Stimulated activated effector memory CD8-positive, alpha-beta T cell treated with anti-CD3 and anti-CD28 coated beads, Interleukin-12 subunit alpha, Interleukin-12 subunit beta, amount 100 ng/mL, for 72 hours (primary cell): ENCODE data around the gene PRX.

Source experiments
- ATAC-seq: fragments of 150-1000 bp; cut with Tn5 transposase; 2 replicates; pipeline ENCODE4 v1.10.0; 2021
- DNase-seq, 2 donors: peaks; one replicate each; pipeline ENCODE4 v3.0.0; 2021 to 2022; ENCODE audit warnings: low spot score in 2 of 2
- H3K27ac Mint-ChIP-seq: one replicate; pipeline ENCODE4 v1.8.0; 2022; ENCODE audit warnings: mild to moderate bottlenecking, mixed read lengths
- H3K36me3 Mint-ChIP-seq: one replicate; pipeline ENCODE4 v1.8.0; 2022; ENCODE audit warnings: mild to moderate bottlenecking, mixed read lengths
- H3K4me1 Mint-ChIP-seq: one replicate; pipeline ENCODE4 v1.8.0; 2022; ENCODE audit warnings: mixed read lengths
- H3K4me3 Mint-ChIP-seq: one replicate; pipeline ENCODE4 v1.8.0; 2022; ENCODE audit warnings: mild to moderate bottlenecking, mixed read lengths
- H3K9me3 Mint-ChIP-seq: one replicate; pipeline ENCODE4 v1.8.0; 2022; ENCODE audit warnings: mixed read lengths

PRX gene

GRCh38 chr19:40423938-40424337, 10.8 kb upstream of the PRX start:
- peak overlapping the region; percentile 96 for H3K4me3 Mint-ChIP-seq
- DNase-seq (no peak), ATAC-seq (no peak)
- H3K9me3 Mint-ChIP-seq, result no peaks in the 10 kb centered on the region
- peaks cover 30% of the 10 kb centered on the region for H3K4me1 Mint-ChIP-seq
- peak overlapping the region; percentile 98 for H3K27ac Mint-ChIP-seq
- H3K36me3 Mint-ChIP-seq, result peaks cover 59% of the 10 kb centered on the region

GRCh38 chr19:40422748-40423566, 9.8 kb upstream of the PRX start:
- peak overlapping the region; percentile 87 for H3K27ac Mint-ChIP-seq
- peaks cover 59% of the 10 kb centered on the region for H3K36me3 Mint-ChIP-seq
- no peaks in the 10 kb centered on the region for H3K9me3 Mint-ChIP-seq
- ATAC-seq (no peak), DNase-seq (no peak)
- H3K4me3 Mint-ChIP-seq, result peak overlapping the region; percentile 96
- H3K4me1 Mint-ChIP-seq, result peaks cover 35% of the 10 kb centered on the region

GRCh38 chr19:40421993-40422747, 9.0 kb upstream of the PRX start:
- Mint-ChIP-seq H3K4me1 (peaks cover 43% of the 10 kb centered on the region), H3K36me3 (peaks cover 59% of the 10 kb centered on the region), H3K9me3 (no peaks in the 10 kb centered on the region), H3K4me3 (peak overlapping the region; percentile 96), H3K27ac (peak overlapping the region; percentile 87)
- no peak for DNase-seq
- ATAC-seq, result no peak

- Mint-ChIP-seq H3K27ac (peak overlapping the region; percentile 87), H3K4me3 (peak overlapping the region; percentile 96), H3K4me1 (peaks cover 45% of the 10 kb centered on the region), H3K36me3 (peaks cover 64% of the 10 kb centered on the region), H3K9me3 (no peaks in the 10 kb centered on the region)
- DNase-seq (peak; percentile 76 to 90), ATAC-seq (peak; percentile 64)
Measured at GRCh38 chr19:40420766-40421765, 7.9 kb upstream of the PRX start.

GRCh38 chr19:40420451-40420765, 7.2 kb upstream of the PRX start:
- DNase-seq, result no peak
- no peak for ATAC-seq
- H3K9me3 Mint-ChIP-seq, result no peaks in the 10 kb centered on the region
- H3K27ac Mint-ChIP-seq, result peak overlapping the region; percentile 87
- peaks cover 57% of the 10 kb centered on the region for H3K36me3 Mint-ChIP-seq
- peaks cover 41% of the 10 kb centered on the region for H3K4me1 Mint-ChIP-seq
- peak overlapping the region; percentile 96 for H3K4me3 Mint-ChIP-seq

GRCh38 chr19:40419780-40420179, 6.6 kb upstream of the PRX start:
- DNase-seq (no peak), ATAC-seq (no peak)
- H3K4me1 Mint-ChIP-seq, result peaks cover 39% of the 10 kb centered on the region
- H3K36me3 Mint-ChIP-seq, result peaks cover 53% of the 10 kb centered on the region
- no peaks in the 10 kb centered on the region for H3K9me3 Mint-ChIP-seq
- H3K4me3 Mint-ChIP-seq, result peak overlapping the region; percentile 96
- peak overlapping the region; percentile 87 for H3K27ac Mint-ChIP-seq

GRCh38 chr19:40419066-40419612, 6.0 kb upstream of the PRX start:
- no peak for ATAC-seq
- no peak for DNase-seq
- Mint-ChIP-seq H3K4me1 (peaks cover 33% of the 10 kb centered on the region), H3K9me3 (no peaks in the 10 kb centered on the region), H3K36me3 (peaks cover 46% of the 10 kb centered on the region), H3K27ac (peak overlapping the region; percentile 87), H3K4me3 (no peak overlapping the region)

GRCh38 chr19:40418040-40418439, 4.9 kb upstream of the PRX start:
- Mint-ChIP-seq H3K4me1 (peaks cover 29% of the 10 kb centered on the region), H3K4me3 (no peak overlapping the region), H3K27ac (peak overlapping the region; percentile 75), H3K36me3 (peaks cover 35% of the 10 kb centered on the region), H3K9me3 (no peaks in the 10 kb centered on the region)
- ATAC-seq, result no peak
- no peak for DNase-seq

GRCh38 chr19:40417643-40417981, 4.4 kb upstream of the PRX start:
- no peak for DNase-seq
- Mint-ChIP-seq H3K4me3 (no peak overlapping the region), H3K36me3 (peaks cover 31% of the 10 kb centered on the region), H3K27ac (peak overlapping the region; percentile 75), H3K4me1 (peaks cover 25% of the 10 kb centered on the region), H3K9me3 (no peaks in the 10 kb centered on the region)
- no peak for ATAC-seq

- H3K9me3 Mint-ChIP-seq, result no peaks in the 10 kb centered on the region
- ATAC-seq (no peak), DNase-seq (no peak)
- no peak overlapping the region for H3K4me3 Mint-ChIP-seq
- peaks cover 26% of the 10 kb centered on the region for H3K36me3 Mint-ChIP-seq
- H3K4me1 Mint-ChIP-seq, result peaks cover 19% of the 10 kb centered on the region
- peak overlapping the region; percentile 75 for H3K27ac Mint-ChIP-seq
Measured at GRCh38 chr19:40416918-40417642, 3.9 kb upstream of the PRX start.

- DNase-seq (no peak), ATAC-seq (no peak)
- H3K27ac Mint-ChIP-seq, result peak overlapping the region; percentile 53
- H3K4me3 Mint-ChIP-seq, result no peak overlapping the region
- H3K4me1 Mint-ChIP-seq, result peaks cover 19% of the 10 kb centered on the region
- peaks cover 12% of the 10 kb centered on the region for H3K36me3 Mint-ChIP-seq
- H3K9me3 Mint-ChIP-seq, result no peaks in the 10 kb centered on the region
Measured at GRCh38 chr19:40415768-40416167, 2.6 kb upstream of the PRX start.

GRCh38 chr19:40414542-40415535, 1.7 kb upstream of the PRX start:
- Mint-ChIP-seq H3K36me3 (peaks cover 6% of the 10 kb centered on the region), H3K9me3 (no peaks in the 10 kb centered on the region), H3K27ac (no peak overlapping the region), H3K4me1 (peaks cover 19% of the 10 kb centered on the region), H3K4me3 (no peak overlapping the region)
- ATAC-seq (no peak), DNase-seq (no peak)

GRCh38 chr19:40412866-40413265, 312 bp downstream of the PRX start:
- no peak for DNase-seq
- Mint-ChIP-seq H3K4me1 (peaks cover 16% of the 10 kb centered on the region), H3K27ac (no peak overlapping the region), H3K36me3 (peaks cover 6% of the 10 kb centered on the region), H3K4me3 (no peak overlapping the region), H3K9me3 (no peaks in the 10 kb centered on the region)
- ATAC-seq, result no peak
